Smooth muscle cell of the brain vasculature (primary cell): ENCODE results near the gene PROSER2.
A peak's percentile ranks its signal among the peaks of the same experiment; 100 is the strongest.

Experiments
- DNase-seq: peaks from one replicate; pipeline ENCODE4 v3.0.0-alpha.2; 2012; ENCODE audit warnings: low read depth, low spot score

Gene PROSER2

GRCh38 chr10:11799736-11800080, 23.4 kb upstream of the PROSER2 start:
- no peak for DNase-seq

- DNase-seq = no peak
Observed at GRCh38 chr10:11804336-11804735, 18.8 kb upstream of the PROSER2 start.

- no peak for DNase-seq
Observed at GRCh38 chr10:11805792-11806191, 17.4 kb upstream of the PROSER2 start.

- DNase-seq = no peak
Observed at GRCh38 chr10:11806706-11807105, 16.4 kb upstream of the PROSER2 start.

GRCh38 chr10:11808808-11809207, 14.3 kb upstream of the PROSER2 start:
- no peak for DNase-seq

GRCh38 chr10:11810313-11810766, 12.8 kb upstream of the PROSER2 start:
- DNase-seq = peak; percentile 44

- DNase-seq = no peak
Observed at GRCh38 chr10:11810973-11811372, 12.2 kb upstream of the PROSER2 start.

- no peak for DNase-seq
Observed at GRCh38 chr10:11813177-11813576, 10.0 kb upstream of the PROSER2 start.

- DNase-seq = no peak
Observed at GRCh38 chr10:11813855-11814567, 9.1 kb upstream of the PROSER2 start.

GRCh38 chr10:11819027-11819426, 4.1 kb upstream of the PROSER2 start:
- DNase-seq = no peak

GRCh38 chr10:11822026-11822756, 965 bp upstream of the PROSER2 start:
- no peak for DNase-seq

- no peak for DNase-seq
Observed at GRCh38 chr10:11822809-11823121, 391 bp upstream of the PROSER2 start.

- DNase-seq = no peak
Observed at GRCh38 chr10:11823989-11824346, 812 bp downstream of the PROSER2 start.

- DNase-seq = no peak
Observed at GRCh38 chr10:11824376-11824775, 1.2 kb downstream of the PROSER2 start.

GRCh38 chr10:11824825-11825224, 1.7 kb downstream of the PROSER2 start:
- DNase-seq = no peak

GRCh38 chr10:11825796-11826414, 2.7 kb downstream of the PROSER2 start:
- no peak for DNase-seq

GRCh38 chr10:11827006-11827405, 3.9 kb downstream of the PROSER2 start:
- no peak for DNase-seq

GRCh38 chr10:11827414-11827813, 4.3 kb downstream of the PROSER2 start:
- no peak for DNase-seq

- DNase-seq = no peak
Observed at GRCh38 chr10:11828682-11829284, 5.6 kb downstream of the PROSER2 start.

- no peak for DNase-seq
Observed at GRCh38 chr10:11830836-11831519, 7.8 kb downstream of the PROSER2 start.

GRCh38 chr10:11831520-11831951, 8.4 kb downstream of the PROSER2 start:
- DNase-seq = no peak

- no peak for DNase-seq
Observed at GRCh38 chr10:11832042-11832441, 8.9 kb downstream of the PROSER2 start.
